Fibroblast of skin of right biceps (primary cell): Measurements from ENCODE around the gene EMP2.
"Not testable (repeated sequence)": the region's sequence is repeated elsewhere in the genome, so short reads cannot be mapped to it uniquely, and the experiment has no call there.

Experiments used
- DNase-seq: peaks from one replicate; pipeline ENCODE4 v3.0.0-alpha.2; 2013

EMP2 gene

GRCh38 chr16:10577305-10578202 lies 2.8 kb downstream of the EMP2 start:
- peak; percentile 63 for DNase-seq

- DNase-seq, result no peak
These were observed 3.8 kb downstream of the EMP2 start for GRCh38 chr16:10576390-10577304.

GRCh38 chr16:10575506-10576130 lies 4.8 kb downstream of the EMP2 start:
- DNase-seq, result no peak

GRCh38 chr16:10572611-10573010 lies 7.8 kb downstream of the EMP2 start:
- DNase-seq, result no peak

GRCh38 chr16:10571354-10571753 lies 9.0 kb downstream of the EMP2 start:
- no peak for DNase-seq

- DNase-seq, result no peak
These were observed 10.8 kb downstream of the EMP2 start for GRCh38 chr16:10569621-10570020.

GRCh38 chr16:10566613-10567012 lies 13.8 kb downstream of the EMP2 start:
- DNase-seq, result no peak

- no peak for DNase-seq
These were observed 15.2 kb downstream of the EMP2 start for GRCh38 chr16:10565167-10565566.

- DNase-seq, result no peak
These were observed 15.8 kb downstream of the EMP2 start for GRCh38 chr16:10564591-10564990.

- no peak for DNase-seq
These were observed 18.0 kb downstream of the EMP2 start for GRCh38 chr16:10562361-10562899.

GRCh38 chr16:10561425-10561824 lies 19.0 kb downstream of the EMP2 start:
- no peak for DNase-seq

GRCh38 chr16:10561001-10561400 lies 19.4 kb downstream of the EMP2 start:
- DNase-seq, result no peak

GRCh38 chr16:10559792-10560191 lies 20.6 kb downstream of the EMP2 start:
- not testable (repeated sequence) for DNase-seq

- DNase-seq, result no peak
These were observed 21.4 kb downstream of the EMP2 start for GRCh38 chr16:10558746-10559641.

- DNase-seq, result no peak
These were observed 22.1 kb downstream of the EMP2 start for GRCh38 chr16:10558305-10558704.

GRCh38 chr16:10557750-10558149 lies 22.6 kb downstream of the EMP2 start:
- DNase-seq, result no peak

GRCh38 chr16:10556236-10556635 lies 24.2 kb downstream of the EMP2 start:
- no peak for DNase-seq

- DNase-seq, result no peak
These were observed 25.8 kb downstream of the EMP2 start for GRCh38 chr16:10554569-10554968.

- no peak for DNase-seq
These were observed 27.4 kb downstream of the EMP2 start for GRCh38 chr16:10552998-10553491.

GRCh38 chr16:10552281-10552680 lies 28.1 kb downstream of the EMP2 start:
- DNase-seq, result no peak

- no peak for DNase-seq
These were observed 28.5 kb downstream of the EMP2 start for GRCh38 chr16:10551881-10552280.

GRCh38 chr16:10548404-10548803 lies 32.0 kb downstream of the EMP2 start:
- DNase-seq, result no peak
